ENCODE data around the gene AP1M2.

Gene AP1M2

GRCh38 chr19:10612499-10613119 lies 25.5 kb upstream of the AP1M2 start:
- H3K9ac ChIP-seq (ENCODE audit: low read length), result no peak overlapping the region
- no peak overlapping the region for H3K4me3 ChIP-seq (ENCODE audit: insufficient read depth, low read length, poor library complexity, severe bottlenecking)
- TF ChIP-seq EZH2phosphoT487 (conservative IDR thresholded peaks at IDR 0.05; ENCODE audit: low read length) (no peak), CTCF (IDR thresholded peaks at IDR 0.05; ENCODE audit: insufficient read depth, low read length, poor library complexity, severe bottlenecking) (no peak)
- no peaks in the 10 kb centered on the region for H3F3A ChIP-seq (ENCODE audit: insufficient read depth)
- H3K9me3 ChIP-seq (ENCODE audit: insufficient read depth, low read length), result no peaks in the 10 kb centered on the region
- H2AFZ ChIP-seq (ENCODE audit: low read depth, low read length, severe bottlenecking), result no peak overlapping the region
- H3K27me3 ChIP-seq (ENCODE audit: low read length), result no peaks in the 10 kb centered on the region
- H3K27ac ChIP-seq (ENCODE audit: low read depth, low read length), result no peak overlapping the region
- peaks cover 15% of the 10 kb centered on the region for H3K79me2 ChIP-seq (ENCODE audit: insufficient read depth, low read length)
- no peaks in the 10 kb centered on the region for H4K20me1 ChIP-seq (ENCODE audit: low read depth, low read length)
- no peak overlapping the region for H3K4me2 ChIP-seq (ENCODE audit: low read depth, low read length, poor library complexity, severe bottlenecking)
- H3K9me2 ChIP-seq (replicated peaks; ENCODE audit: insufficient read depth, low read length), result no peaks in the 10 kb centered on the region
- no peaks in the 10 kb centered on the region for H3K36me3 ChIP-seq (ENCODE audit: low read length)

GRCh38 chr19:10611907-10612306 lies 24.8 kb upstream of the AP1M2 start:
- Histone ChIP-seq H3K79me2 (ENCODE audit: insufficient read depth, low read length) (peaks cover 15% of the 10 kb centered on the region), H2AFZ (ENCODE audit: low read depth, low read length, severe bottlenecking) (no peak overlapping the region), H3K9me3 (ENCODE audit: insufficient read depth, low read length) (no peaks in the 10 kb centered on the region), H3F3A (ENCODE audit: insufficient read depth) (no peaks in the 10 kb centered on the region), H3K4me3 (ENCODE audit: insufficient read depth, low read length, poor library complexity, severe bottlenecking) (no peak overlapping the region), H4K20me1 (ENCODE audit: low read depth, low read length) (no peaks in the 10 kb centered on the region), H3K27me3 (ENCODE audit: low read length) (no peaks in the 10 kb centered on the region), H3K9me2 (replicated peaks; ENCODE audit: insufficient read depth, low read length) (no peaks in the 10 kb centered on the region), H3K36me3 (ENCODE audit: low read length) (no peaks in the 10 kb centered on the region), H3K27ac (ENCODE audit: low read depth, low read length) (no peak overlapping the region), H3K9ac (ENCODE audit: low read length) (no peak overlapping the region), H3K4me2 (ENCODE audit: low read depth, low read length, poor library complexity, severe bottlenecking) (no peak overlapping the region)
- no peak for TF ChIP-seq CTCF (IDR thresholded peaks at IDR 0.05; ENCODE audit: insufficient read depth, low read length, poor library complexity, severe bottlenecking)
- TF ChIP-seq EZH2phosphoT487 (conservative IDR thresholded peaks at IDR 0.05; ENCODE audit: low read length), result no peak

- Histone ChIP-seq H3K9ac (ENCODE audit: low read length) (peak overlapping the region; percentile 82), H3K9me3 (ENCODE audit: insufficient read depth, low read length) (no peaks in the 10 kb centered on the region), H3K9me2 (replicated peaks; ENCODE audit: insufficient read depth, low read length) (no peaks in the 10 kb centered on the region), H3K27me3 (ENCODE audit: low read length) (no peaks in the 10 kb centered on the region), H3K4me3 (ENCODE audit: insufficient read depth, low read length, poor library complexity, severe bottlenecking) (no peak overlapping the region), H3K27ac (ENCODE audit: low read depth, low read length) (peak overlapping the region; percentile 88), H3K4me2 (ENCODE audit: low read depth, low read length, poor library complexity, severe bottlenecking) (peak overlapping the region; percentile 74), H4K20me1 (ENCODE audit: low read depth, low read length) (no peaks in the 10 kb centered on the region), H3K36me3 (ENCODE audit: low read length) (no peaks in the 10 kb centered on the region), H3F3A (ENCODE audit: insufficient read depth) (peaks cover 16% of the 10 kb centered on the region), H2AFZ (ENCODE audit: low read depth, low read length, severe bottlenecking) (no peak overlapping the region), H3K79me2 (ENCODE audit: insufficient read depth, low read length) (peaks cover 8% of the 10 kb centered on the region; the same call in 1 of the 2 replicates)
- TF ChIP-seq EZH2phosphoT487 (conservative IDR thresholded peaks at IDR 0.05; ENCODE audit: low read length) (no peak), CTCF (IDR thresholded peaks at IDR 0.05; ENCODE audit: insufficient read depth, low read length, poor library complexity, severe bottlenecking) (no peak)
Observed at GRCh38 chr19:10604460-10604980, 17.4 kb upstream of the AP1M2 start.

Measured in SU-DHL-6 (cell line).